ENCODE data around the gene RNF14.
A peak's percentile ranks its signal among the peaks of the same experiment; 100 is the strongest.

Gene RNF14

GRCh38 chr5:141947316-141947715 is 21.6 kb upstream of the RNF14 start:
- DNase-seq (ENCODE audit: low read depth) = no peak

- DNase-seq (ENCODE audit: low read depth) = no peak
Observed at GRCh38 chr5:141948812-141949211, 20.1 kb upstream of the RNF14 start.

GRCh38 chr5:141949511-141949910 is 19.4 kb upstream of the RNF14 start:
- no peak for DNase-seq (ENCODE audit: low read depth)

GRCh38 chr5:141950207-141951005 is 18.5 kb upstream of the RNF14 start:
- DNase-seq (ENCODE audit: low read depth) = no peak

- DNase-seq (ENCODE audit: low read depth) = peak; percentile 35
Observed at GRCh38 chr5:141951332-141951781, 17.5 kb upstream of the RNF14 start.

GRCh38 chr5:141952020-141952419 is 16.9 kb upstream of the RNF14 start:
- no peak for DNase-seq (ENCODE audit: low read depth)

- no peak for DNase-seq (ENCODE audit: low read depth)
Observed at GRCh38 chr5:141954194-141954593, 14.7 kb upstream of the RNF14 start.

GRCh38 chr5:141957367-141957996 is 11.4 kb upstream of the RNF14 start:
- no peak for DNase-seq (ENCODE audit: low read depth)

GRCh38 chr5:141958113-141958512 is 10.8 kb upstream of the RNF14 start, which contains the start of gene PCDH12:
Gene PCDH12, minus strand, starts transcription at chr5:141958202. Its CDS starts 351 bp downstream, at chr5:141957851.
- peak; percentile 31 for DNase-seq (ENCODE audit: low read depth)

GRCh38 chr5:141958546-141959172 is 10.2 kb upstream of the RNF14 start:
- peak; percentile 51 for DNase-seq (ENCODE audit: low read depth)

GRCh38 chr5:141960018-141960417 is 8.9 kb upstream of the RNF14 start:
- no peak for DNase-seq (ENCODE audit: low read depth)

GRCh38 chr5:141960449-141961323 is 8.2 kb upstream of the RNF14 start:
- DNase-seq (ENCODE audit: low read depth) = peak; percentile 87

GRCh38 chr5:141961466-141961865 is 7.4 kb upstream of the RNF14 start:
- DNase-seq (ENCODE audit: low read depth) = no peak

GRCh38 chr5:141963701-141964100 is 5.2 kb upstream of the RNF14 start:
- DNase-seq (ENCODE audit: low read depth) = no peak

GRCh38 chr5:141965071-141965470 is 3.8 kb upstream of the RNF14 start:
- no peak for DNase-seq (ENCODE audit: low read depth)

- no peak for DNase-seq (ENCODE audit: low read depth)
Observed at GRCh38 chr5:141966275-141966962, 2.5 kb upstream of the RNF14 start.

- DNase-seq (ENCODE audit: low read depth) = no peak
Observed at GRCh38 chr5:141966963-141967333, 2.0 kb upstream of the RNF14 start.

- DNase-seq (ENCODE audit: low read depth) = peak; percentile 25
Observed at GRCh38 chr5:141969783-141970771, 1.2 kb downstream of the RNF14 start.

GRCh38 chr5:141973871-141974595 is 5.1 kb downstream of the RNF14 start:
- peak; percentile 88 for DNase-seq (ENCODE audit: low read depth)

All from ELR (cell line).